HPDE6-E6E7 (cell line): ENCODE measurements around the gene PDAP1.
A peak's percentile ranks its signal among the peaks of the same experiment; 100 is the strongest.
"Not testable (repeated sequence)": the region's sequence is repeated elsewhere in the genome, so short reads cannot be mapped to it uniquely, and the experiment has no call there.

Experiments
- DNase-seq: peaks from one replicate; pipeline ENCODE4 v3.0.0; 2011; ENCODE audit warnings: missing footprints; ENCODE audit errors: extremely low spot score

PDAP1 gene, protein sequence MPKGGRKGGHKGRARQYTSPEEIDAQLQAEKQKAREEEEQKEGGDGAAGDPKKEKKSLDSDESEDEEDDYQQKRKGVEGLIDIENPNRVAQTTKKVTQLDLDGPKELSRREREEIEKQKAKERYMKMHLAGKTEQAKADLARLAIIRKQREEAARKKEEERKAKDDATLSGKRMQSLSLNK

DNA sequence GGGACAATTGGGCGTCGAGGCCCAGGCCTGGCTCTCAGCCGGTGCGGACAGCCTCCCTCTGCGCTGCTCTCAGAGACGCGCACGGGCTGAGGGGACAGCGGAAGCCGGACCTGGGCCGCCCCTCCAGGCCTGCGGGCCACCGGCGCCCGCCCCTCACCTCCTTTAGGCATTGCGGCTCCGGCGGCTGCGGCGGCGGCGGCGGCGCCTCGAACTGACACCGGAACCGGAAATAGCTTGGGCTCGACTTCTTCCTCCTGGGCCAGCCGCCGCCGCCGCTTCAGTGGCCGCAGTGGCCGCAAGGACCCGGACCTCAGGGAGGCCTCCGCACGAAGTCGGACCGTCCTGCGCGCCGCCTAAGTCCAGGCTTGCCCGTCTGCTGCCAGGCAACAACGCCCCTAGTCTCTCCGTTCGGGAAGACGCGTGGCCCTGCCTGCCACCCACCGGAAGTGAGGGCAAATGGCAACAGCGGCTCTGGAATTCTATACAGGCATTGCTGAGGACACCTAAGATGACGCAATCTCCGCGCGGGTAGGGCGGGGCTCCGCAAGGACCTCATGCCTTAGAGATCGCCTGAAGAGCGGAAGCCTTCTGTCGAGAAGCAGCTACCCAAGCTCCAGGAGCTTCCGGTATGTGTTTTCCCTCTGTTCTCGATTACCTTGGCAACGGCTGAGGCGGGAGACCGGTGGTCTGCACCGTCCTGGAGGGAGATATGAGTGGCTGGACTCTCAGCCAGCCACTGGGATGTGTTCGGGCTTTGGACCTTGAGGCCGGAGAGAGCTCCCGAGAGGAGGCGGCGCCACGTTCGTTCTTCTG, at the start of gene PDAP1, which contains the start of gene BUD31:
TSS of gene PDAP1 (minus strand) at position 219 of the 813 bp plus-strand sequence. CDS start at position 170, 49 bp downstream.
TSS of gene BUD31 (plus strand) at position 591 of the 813 bp plus-strand sequence. CDS start 2,124 bp downstream, outside the sequence.
- DNase-seq: peak; percentile 92

DNA sequence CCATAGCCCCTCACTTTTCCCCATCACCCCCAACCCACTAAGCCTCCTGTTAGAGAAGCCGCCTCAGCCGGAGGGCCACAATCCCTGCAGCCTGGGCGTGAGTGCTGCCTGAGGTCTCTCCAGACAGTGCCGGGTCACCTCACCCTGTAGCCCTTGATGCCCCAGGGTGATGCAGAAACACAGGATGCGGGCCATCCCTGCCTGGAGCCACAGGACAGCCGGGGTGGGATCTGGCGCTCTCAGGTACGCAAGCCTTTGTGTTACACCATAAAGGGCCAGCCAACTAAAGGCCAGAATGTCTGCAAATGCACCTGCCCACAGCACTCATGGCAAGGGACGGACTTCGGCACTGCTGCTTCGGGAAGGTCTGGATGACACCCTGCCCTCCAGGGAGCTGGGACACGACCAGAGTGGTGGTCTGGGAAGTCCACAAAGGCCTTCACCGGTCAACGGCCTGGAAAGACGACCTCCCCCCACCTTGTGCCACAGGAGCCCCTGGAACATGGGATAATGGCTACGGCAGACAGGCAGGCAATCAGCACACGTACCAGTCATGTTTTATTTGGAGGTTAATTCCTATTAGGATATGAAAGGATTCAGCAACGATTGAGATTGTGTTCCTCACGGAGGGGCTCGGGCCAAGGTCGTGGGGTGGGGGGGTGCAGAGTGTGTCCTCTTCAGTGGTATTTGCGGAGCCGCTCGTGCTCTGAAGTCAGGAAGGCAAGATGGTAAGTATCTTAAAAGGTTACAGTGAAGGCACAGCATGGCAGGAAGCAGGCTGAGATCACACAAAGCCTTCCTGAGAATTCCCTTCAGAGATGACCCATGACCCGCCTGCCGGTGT, 49.5 kb upstream of the PDAP1 start:
- no peak for DNase-seq

DNA sequence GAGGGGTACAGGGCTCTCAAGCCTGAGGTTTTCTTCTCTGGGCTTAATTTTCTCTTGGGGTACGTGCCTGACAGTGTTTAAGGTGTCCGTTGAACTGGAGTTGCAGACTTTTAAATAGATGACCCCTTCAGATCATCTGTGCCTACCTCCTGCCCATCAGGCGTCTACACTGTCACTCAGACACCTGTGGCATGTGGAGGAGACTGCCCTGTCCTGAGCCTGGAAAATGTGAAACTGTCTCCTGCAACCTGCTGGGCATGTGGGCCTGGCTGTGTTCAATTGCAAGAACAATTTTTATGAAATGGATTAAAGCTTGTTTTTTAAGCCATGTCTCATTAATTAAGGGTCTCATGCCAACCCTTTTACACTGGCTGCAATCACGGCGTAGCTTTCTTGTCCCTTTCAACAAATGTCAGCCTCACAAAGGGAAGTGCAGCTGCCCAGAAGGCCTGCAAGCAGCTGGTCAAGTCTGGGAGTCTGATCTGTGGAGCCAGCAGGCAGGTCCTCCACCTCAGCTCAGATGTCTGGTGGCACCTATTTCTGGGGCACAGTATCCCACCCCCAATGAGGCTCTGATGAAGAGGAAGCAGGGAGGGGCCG, 48.8 kb upstream of the PDAP1 start:
- no peak for DNase-seq

DNA sequence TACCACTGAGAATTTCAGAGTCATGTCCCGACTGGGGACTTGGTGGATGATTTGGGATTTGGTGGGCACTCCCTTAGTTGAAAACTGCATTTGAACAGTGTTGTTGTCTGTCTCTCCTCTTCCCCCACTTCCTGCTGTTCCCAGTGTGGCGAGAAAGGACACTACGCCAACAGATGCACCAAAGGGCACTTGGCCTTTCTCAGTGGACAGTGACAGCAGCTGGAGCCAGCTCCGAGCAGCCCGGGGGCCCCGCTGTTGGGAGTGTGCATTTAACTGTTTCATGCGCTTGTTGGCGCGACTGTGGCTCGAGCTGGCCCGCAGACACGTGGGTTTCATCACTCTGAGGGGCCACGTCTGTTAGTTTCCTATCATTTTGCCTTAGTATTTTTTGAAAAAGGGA, 47.9 kb upstream of the PDAP1 start:
- no peak for DNase-seq

DNA sequence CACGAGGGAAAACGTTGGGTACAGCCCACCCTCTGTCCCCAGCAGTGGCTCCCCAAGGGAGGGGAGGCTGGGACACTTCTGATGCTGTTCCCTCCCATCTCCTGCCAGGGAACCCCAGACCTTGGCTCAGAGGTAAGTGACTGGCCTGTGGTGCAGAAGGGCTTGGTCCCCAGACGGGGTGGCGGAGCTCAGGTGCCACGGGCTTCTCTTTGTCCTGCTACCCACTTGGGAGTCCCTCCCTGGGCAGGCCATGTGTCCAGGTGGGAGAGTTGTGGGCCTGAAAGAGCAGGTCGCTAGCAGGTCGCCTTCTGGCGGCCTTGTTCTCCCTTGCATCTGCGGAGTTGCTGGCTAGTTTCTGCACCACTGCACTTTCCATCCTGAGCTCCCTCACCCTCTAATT, 47.5 kb upstream of the PDAP1 start:
- DNase-seq: no peak

DNA sequence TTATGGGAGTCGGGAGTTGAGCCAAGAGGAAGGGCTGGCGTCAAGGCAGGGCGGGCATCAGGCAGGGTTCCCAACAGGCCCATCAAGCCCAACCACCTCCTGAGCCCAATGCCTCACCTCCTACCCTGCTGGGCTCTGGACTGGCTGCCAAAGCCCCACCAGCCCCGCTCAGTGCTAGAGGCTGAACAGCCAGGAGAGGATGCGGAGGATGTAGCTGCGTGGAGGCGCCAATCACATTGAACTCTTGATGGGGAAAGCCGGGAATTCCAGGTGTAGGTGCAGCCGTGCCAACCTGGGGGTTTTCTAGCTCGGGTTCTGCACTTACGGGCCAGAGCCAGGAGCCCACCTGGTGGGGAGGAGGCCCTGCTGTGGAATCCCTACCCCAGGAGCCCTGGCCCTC, 44.7 kb upstream of the PDAP1 start:
- no peak for DNase-seq

DNA sequence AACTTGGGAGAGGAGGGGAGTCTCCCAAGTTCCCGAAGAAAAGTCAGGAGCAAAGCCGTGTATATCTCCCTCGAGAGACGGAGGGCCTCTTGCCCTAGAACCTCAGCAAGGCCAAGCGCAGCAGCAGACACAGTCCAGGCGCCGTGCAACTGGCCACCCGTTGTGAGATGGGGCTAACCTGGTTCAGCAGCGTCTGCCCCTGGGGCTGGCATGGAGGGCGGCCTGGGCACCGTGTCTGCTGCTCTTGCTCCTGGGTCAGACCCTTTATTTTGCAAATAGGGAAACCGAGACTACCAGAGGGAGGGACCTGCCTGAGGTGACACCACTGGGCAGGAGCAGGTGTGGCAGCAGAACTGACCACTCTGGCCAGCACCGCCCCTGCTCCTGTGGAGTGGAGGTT, 44.1 kb upstream of the PDAP1 start:
- DNase-seq: no peak

DNA sequence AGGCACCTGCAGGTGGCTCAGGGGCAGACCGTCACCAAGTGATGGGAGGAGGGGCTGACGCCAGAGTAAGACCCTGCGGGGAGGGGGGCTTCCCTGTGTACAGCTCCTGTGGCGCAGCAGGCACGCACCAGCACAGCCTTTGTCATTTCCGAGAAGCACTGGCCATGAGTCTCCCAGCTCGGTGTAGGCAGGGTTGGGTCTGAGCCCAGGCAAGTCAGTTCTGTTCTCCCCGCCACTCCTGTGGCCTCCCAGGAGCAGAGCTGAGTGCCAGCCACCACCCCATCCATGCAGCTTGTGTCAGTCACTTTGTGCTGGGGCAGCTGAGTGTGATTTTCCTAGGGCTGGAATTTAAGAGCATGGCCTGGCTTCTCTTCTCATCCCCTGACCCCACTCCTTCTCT, 43.5 kb upstream of the PDAP1 start:
- no peak for DNase-seq

DNA sequence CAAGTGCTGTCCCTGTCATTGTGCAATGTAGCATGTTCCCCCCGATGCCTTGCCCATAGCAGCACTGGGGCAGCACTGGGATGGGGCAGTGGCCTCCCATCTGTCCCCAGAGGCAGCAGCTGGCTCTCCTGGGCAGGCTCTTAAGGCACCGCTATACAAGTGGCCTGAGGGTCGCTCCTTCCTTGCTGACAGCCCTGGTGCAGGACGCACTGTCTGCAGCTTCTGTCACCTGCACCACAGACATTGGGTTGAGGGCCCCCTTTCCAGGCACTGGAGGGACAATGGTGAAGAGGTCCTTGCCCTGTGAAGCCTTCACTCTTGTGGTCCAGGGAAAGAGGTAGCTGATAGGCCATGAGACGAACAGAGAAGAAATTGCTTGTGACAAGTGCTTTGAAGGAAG, 40.9 kb upstream of the PDAP1 start:
- no peak for DNase-seq

DNA sequence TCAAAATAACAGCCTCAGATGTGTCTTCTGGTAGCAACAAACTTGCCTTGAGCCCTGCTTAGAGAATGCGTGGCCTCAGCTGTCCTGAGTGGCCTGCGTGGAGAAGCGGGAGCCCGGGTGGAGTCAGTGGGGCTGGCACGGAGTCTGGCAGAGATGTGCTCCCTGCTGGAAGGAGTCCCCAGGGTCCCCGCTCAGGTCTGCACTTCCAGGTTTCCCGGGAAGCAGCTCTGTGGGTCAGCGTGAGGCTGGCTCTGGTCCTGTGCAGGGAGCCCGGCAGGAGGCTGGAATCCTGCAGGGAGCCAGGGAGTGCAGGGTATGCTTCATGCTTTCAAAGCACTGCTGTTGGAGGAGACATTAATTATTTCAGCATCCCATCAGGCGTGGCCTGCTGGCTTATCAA, 40.5 kb upstream of the PDAP1 start:
- DNase-seq: no peak

DNA sequence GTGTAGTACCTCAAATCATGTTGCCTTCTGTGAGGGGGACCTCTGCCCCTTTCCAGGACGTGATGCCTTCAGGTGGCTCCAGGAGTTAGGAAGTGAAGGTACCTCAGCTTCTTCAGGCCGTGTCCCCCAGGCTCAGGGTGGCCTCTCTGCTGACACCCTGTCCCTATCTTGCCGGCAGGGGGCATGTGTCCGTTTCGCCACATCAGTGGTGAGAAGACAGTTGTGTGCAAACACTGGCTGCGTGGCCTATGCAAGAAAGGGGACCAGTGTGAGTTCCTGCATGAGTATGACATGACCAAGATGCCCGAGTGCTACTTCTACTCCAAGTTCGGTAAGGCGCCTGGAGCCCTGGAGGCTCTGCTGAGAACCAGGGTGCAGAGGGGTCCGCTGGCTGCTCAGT, 39.5 kb upstream of the PDAP1 start:
- no peak for DNase-seq

DNA sequence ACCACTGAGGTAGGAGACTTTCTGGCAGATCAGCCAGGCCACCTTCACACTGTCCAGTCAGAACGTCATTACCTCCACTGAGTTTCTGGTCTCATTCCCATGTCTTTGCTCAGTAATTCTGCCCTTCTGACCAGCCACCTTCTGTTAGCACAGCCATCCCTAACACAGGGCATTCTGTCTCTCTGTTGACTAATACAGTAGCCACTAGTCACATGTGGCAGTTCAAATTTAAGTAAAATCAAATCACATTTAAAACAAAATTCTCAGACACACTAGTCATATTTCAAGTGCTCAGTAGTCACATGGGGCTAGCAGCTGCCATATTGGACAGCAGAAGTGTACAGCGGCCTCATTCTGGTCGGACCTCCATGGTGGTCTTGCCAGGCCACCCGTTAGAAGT, 37.7 kb upstream of the PDAP1 start:
- DNase-seq: no peak

DNA sequence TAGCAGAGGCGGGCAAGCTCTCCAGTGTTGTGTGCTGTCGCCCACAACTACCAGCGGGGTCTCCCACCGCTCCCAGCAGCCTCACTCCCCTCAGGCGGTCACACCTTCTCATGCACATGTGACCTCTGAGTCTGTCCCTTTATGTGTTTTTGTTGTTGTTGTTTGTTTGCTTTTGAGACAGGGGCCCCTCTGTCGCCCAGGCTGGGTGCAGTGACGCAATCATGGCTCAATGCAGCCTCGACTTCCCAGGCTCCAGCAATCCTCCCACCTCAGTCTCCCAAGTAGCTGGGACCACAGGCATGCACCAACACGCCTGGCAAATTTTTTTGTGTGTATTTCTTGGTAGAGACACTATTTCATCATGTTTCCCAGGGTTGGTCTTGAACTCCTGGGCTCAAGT, 31.8 kb upstream of the PDAP1 start:
- DNase-seq: no peak

DNA sequence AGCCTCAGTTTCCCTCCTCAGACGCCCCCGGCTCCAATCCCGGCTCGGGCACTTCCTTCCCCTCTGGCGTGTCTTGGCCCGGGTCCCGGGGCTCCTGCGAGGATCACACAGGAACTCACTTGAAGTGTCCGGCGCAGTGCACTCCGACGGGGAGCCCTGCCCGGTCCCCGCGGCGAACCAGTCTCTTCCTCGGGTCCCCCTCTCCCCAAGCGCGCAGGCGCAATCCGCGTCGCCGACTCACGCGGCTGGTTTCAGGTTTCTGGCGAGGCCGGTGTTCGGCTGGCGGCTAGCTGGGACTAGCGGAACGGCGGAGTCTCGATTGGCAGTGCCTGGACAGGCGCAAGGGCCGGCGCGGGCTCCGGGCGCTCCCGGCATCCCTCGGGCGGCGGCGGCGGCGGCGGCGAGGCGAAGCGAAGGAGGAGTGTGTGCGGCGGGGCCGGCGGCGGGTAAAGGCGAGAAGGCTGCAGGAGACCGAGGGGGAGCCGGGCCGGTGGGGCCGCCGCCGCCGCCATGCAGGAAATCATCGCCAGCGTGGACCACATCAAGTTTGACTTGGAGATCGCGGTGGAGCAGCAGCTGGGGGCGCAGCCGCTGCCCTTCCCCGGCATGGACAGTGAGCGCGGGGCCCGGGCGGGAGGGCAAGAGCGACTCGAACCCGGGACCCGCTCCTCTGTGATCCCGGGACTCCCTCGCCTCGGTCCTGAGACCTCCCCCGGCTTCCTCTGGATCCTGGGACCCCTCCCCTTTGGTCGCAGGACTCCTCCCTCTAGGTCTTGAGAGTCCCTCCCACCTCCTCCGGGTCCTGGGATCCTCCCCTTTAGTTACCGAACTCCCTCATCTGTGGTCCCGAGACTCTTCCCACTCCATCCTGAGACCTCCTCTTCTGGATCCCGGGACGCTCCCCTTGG, 30.4 kb upstream of the PDAP1 start, which contains the start of the genes CPSF4 and PTCD1:
TSS of gene CPSF4 (plus strand) at position 371 of the 908 bp plus-strand sequence. CDS start at position 511, 140 bp downstream.
TSS of gene PTCD1 (minus strand) at position 226 of the 908 bp plus-strand sequence. CDS start 3,556 bp downstream, outside the sequence.
- DNase-seq: peak; percentile 99

DNA sequence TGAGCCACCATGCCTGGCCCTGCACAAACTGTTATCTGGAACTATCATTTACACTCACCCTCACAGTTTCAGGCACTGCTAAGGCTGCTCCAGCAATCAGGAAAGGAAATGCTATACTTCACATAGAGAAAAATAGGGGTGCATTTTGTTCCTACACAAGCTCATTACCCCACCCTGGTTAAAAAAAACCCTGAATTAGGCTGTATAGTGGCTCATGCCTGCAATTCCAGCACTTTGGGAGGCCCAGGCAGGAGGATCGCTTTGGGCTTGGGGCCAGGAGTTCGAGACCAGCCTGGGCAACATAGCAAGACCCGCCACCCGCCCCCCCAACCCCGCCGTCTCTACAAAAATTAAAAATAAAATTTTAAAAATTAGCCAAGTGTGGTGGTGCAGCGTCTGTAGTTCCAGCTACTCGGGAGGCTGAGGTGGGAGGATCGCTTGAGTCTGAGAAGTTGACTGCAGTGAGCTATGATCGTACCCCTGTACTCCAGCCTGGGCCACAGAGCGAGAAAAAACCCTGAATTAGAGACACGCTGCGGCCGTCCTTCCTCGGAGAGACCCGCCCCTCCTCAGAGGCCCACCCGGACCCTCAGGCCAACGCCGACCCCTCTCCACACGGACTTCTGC, 29.7 kb upstream of the PDAP1 start:
- DNase-seq: no peak

DNA sequence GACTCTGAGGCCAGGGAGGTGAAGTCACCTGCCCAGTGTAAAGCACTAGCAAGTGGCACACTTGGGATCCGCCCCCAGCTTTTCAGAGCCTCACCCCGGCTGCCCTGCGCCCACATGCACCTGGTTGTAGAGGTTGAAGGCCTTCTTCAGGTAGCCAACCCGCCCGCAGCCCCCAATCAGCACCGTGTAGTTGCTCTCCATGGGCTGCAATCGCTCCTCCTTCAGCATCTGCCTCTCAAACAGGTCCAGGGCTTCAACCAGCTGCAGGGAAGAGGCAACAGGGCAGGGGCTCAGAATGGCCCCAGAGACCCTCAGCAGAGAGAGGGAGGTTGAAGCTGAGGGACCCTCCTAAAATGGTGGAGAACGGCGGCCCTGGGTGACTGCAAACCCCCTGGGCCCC, 24.8 kb upstream of the PDAP1 start:
- DNase-seq: no peak

DNA sequence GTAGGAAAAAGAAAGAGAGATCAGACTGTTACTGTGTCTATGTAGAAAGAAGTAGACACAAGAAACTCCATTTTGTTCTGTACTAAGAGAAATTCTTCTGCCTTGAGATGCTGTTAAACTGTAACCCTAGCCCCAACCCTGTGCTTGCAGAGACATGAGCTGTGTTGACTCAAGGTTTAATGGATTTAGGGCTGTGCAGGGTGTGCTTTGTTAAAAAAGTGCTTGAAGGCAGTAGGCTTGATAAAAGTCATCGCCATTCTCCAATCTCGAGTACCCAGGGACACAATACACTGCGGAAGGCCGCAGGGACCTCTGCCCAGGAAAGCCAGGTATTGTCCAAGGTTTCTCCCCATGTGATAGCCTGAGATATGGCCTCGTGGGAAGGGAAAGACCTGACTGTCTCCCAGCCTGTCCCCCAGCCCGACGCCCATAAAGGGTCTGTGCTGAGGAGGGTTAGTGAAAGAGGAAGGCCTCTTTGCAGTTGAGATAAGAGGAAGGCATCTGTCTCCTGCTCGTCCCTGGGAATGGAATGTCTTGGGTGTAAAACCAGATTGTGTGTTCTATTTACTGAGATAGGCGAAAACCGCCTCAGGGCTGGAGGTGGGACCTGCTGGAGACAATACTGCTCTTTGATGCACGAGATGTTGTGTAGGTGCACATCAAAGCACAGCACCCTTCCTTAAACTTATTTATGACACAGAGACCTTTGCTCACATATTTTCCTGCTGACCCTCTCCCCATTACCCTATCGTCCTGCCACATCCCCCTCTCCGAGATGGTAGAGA, 23.6 kb upstream of the PDAP1 start:
- not testable (repeated sequence) for DNase-seq

DNA sequence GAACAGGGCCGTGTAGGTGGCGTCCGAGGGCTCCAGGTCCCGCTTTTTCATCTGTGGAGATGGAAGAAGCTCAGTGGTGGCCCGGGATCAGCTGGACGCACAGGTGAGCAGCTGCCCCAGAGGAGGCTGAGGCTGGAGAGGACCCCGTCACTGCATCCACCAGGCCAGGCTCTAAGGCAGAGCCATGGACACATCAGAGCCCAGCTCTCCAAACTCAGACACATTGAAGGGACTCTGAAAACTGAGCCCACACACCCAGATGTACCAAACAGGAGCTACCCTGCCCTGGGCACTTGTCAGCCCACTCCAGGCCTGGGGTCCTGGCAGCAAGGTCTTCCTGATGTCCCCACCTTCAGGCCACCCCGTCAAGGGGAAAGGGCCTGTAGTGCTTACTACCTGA, 21.4 kb upstream of the PDAP1 start:
- no peak for DNase-seq

DNA sequence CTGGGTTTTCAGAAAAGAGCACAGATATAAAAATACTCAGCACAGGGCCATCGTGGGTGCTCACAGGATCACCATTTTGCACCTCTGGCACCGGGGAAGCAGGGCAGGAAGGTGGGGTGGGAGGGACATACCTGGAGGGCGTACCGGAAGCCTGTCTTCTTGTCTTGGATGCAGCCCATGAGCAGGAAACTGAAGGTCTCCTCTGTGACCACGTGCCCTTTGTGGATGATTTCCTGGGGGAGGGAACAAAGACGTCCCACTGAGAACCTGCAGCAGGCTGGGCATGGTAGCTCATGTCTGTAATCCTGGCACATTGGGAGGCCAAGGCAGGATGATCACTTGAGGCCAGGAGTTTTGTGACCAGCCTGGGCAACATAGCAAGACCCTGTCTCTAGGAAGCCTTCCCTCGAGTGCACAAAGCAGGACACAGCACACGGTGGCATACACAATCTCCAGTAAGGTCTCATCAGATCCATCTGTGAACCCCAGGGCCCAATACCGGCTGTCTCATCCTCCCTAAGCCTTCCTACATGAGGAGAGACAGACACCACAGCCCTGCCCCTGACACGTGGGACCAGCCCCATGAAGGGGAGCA, 20.7 kb upstream of the PDAP1 start:
- DNase-seq: no peak
